HG03571 (cell line): ENCODE results near the gene CD151.
A peak's percentile ranks its signal among the peaks of the same experiment; 100 is the strongest.

ENCODE experiments used
- ATAC-seq: cut with Tn5 transposase; IDR thresholded peaks from one replicate; pipeline ENCODE4 v1.9.1; 2021; ENCODE audit not compliant: unreplicated experiment

CD151 gene

DNA sequence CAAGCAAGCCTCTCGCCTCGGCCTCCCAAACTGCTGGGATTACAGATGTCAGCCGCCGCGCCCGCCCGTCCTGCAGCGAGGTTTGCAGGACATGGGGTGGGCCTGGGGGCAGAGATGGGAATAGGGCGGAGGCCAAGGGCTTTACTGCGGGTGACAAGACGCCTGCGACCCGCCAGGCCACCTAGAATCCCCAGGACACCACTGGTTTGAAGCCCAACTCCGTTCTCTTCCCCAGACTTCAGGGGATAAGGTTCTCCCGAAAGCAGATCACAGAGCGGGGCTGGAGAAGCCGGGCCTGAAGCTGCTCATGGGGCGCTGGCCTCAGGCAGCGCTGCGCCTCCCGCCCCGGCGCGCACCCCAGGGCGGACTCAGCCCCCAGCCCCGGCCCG, 9.2 kb downstream of the CD151 start:
- ATAC-seq: peak; percentile 19

DNA sequence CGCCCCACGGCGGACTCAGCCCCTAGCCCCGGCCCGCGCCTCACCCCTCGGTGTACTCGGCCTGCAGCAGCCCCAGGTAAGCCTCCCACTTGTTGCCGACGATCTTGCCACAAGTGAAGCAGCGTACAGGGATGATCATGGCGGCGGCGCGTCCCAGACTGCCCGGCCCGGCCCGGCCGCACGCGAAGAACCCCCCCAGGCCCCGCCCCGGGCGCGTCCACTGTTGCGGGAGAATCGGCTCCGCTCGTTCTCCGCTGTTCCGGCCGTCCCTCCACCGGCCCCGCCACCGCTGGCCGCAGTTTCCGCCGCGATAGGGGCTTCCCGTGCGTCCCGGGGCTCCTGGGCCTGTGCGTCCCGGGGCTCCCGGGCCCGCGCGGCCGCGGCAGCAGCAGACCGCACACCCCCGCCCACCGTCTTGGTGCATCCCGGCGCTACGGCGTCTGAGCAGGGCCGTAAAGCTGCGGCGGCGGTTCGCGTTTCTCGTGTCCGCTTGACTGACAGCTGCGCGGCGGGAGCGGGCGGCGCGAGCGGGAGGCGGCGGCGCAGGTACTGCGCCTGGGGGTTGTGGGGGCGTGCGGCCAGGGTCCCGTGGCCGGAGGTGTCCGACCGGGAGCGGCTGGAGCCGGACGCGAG, 9.7 kb downstream of the CD151 start, which contains the start of the genes POLR2L and TSPAN4:
TSS of gene POLR2L (minus strand) at position 160 of the 633 bp plus-strand sequence. CDS start at position 139, 21 bp downstream.
TSS of gene TSPAN4 (plus strand) at position 483 of the 633 bp plus-strand sequence. CDS start 7,453 bp downstream, outside the sequence.
- ATAC-seq: peak; percentile 52

DNA sequence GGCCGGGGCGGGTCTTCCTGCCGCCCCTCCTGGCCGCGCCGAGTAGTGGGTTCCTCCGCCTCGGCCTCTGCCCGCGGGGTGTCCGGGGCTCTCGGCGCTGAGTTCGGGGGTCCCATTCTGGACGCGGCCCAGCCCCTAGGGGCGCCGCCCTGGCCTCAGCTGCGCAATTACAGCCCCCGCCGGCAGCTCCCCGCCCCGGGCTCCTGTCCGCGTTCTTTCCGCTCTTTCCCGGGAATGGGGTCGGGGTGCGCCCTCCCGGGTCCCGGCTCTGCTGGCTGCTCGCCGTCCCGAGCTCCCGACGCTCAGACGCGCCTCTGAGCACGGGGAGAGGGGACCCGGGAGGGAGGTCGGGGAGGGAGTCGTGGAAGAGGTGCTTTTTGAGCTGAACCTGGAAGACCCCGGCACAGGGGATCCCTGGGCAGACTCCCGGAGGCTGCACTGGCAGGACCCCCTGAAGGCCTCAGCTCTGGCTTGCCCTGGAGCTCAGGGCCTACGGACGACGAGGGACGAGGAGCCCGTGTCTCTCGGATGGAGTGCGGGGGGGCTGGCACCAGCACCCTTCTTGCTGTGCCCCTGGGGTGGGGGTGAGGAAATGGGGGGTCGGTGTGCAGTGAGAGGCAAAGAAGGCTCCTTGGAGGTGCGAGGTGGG, 10.5 kb downstream of the CD151 start:
- peak; percentile 3 for ATAC-seq

DNA sequence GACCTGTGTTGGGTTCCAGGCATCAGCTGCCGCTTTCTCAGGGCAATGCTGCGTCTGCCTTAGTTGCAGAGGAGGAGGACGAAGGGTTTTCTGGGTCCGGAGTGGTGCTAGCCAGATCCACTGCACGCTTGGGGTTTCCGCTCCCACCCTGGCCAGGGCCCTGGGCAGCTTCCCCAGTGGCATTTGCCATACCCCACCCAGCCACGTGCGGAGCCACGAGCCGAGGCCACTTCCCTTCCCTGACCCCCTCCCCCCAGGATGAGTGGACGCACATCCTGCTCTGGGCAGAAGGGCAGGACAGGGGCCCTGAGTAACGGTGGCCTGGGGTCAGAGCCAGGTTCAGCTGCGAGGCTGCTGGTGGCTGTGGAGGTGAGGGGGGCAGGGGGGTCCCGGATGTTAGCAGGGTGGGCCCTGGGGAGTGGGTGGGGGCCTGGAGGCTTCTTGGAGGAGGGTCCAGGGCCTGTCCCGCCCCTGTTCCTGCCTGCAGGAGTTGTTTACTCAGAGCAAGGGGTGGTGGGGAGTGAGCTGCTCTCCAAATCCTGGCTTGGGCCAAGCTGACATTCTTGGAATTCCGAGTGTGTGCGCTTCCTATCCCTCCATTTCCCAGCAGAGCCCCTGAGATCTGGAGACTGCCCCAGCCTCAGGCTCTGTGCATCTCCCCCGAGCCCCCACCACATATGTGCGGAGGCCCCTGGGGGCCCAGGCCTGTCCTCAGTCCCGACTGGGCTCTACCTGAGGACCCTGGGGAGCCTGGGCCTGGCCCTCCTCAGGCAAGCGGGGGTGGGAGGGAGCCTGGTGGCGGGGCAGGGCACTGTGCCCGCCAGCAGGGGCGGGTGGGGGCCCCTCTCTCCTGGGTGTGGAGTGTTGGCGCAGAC, 11.3 kb downstream of the CD151 start:
- no peak for ATAC-seq

DNA sequence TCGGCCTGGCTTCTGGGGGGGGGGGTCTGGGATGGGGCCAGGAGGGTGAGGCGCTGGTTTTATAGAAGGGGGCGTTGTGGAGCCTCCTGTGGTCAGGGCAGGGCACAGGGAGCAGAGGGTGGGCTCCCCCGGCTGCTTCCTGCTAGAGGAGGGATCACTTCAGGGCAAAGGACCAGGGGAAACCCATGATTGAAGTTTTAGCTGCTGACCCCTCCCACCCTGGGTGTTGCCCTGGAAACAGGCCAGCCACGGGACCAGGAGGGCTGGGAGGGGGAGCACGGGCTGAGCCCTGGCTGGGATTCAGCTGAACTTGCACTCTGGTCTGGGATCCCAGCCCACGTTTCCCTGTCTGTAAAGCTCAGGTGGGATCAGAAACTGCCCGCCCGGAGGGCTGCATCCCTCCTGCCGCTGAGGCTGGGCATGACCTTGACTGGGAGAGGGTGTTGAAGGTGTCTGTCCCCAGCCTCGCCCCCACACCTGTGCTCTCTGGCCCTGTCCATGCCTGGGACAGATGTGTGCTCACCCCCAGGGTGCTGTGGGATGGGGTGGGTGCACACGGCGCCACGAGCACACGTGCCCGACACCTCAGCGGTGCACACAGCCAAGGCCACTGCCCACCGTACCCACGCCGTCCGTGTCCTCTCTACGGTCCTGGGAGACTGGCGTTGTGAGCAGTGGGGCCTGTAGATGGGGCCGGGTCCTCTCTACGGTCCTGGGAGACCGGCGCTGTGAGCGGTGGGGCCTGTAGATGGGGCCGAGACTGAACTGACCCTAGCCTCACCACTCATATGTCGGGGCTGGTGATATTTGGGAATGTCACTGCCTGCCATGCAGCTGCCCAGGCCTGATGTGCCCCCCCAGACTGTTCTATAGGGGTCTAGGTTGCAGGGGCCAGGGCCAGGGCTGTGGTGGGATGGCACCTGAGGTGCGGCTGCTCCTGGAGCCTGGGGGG, 12.2 kb downstream of the CD151 start:
- no peak for ATAC-seq

DNA sequence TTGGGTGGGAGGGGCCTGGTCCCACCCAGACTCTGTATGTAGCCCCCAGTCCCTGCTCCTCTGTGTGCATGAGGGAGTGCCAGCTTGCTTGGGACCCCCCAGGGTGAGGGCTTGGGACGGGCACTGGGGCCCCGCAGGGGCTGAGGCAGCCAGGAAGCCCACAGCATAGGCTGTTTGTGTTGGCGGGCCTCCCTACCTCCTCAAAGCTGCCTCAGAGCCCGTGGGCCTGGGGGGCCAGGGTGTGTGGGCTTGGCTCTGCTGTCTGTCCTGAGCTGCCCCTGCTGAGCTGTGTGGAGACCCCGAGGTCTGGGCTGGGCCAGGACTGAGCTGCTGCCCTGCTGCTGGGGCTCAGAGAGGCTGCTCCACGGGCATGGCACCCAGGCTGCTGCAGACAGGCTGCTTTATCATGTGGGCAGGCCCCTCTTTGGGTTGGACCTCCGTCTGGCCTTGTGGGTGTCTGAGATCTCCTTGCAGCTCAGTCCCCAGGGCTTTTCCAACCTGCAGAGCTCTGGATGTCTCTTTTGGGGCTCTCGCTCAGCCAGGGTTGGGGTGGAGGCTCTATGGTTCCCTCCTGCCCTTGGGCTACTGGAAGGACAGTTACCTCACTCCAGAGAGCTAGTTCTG, 13.2 kb downstream of the CD151 start:
- no peak for ATAC-seq

DNA sequence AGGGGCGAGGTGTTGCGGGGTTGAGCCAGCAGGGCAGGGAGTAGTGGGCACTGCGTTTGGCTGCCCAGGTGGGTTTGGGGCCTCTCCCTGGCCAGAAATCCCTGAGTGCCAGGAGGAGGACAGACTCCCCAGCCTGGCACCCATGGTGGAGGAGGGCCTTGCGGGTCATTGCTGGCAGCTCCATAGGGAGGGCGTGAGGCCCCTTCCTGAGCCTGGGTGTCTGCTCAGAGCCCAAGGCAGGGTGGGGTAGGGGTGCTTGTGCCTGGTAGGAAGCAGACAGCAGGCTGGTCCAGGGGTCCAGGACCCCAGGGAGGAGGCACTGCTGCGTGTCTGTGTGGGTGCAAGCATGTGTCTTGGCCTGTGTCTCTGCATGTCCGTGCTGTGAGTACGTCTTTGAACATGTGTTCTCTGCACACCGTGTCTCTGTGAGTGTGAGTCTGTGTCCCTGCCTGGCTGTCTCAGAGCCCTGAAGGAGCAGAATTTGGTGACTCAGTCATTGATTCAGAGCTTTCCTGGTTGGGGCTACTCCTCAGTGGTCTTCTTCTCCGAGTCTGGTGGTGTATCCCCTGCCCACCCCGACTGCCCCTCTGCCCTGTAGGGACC, 13.8 kb downstream of the CD151 start:
- no peak for ATAC-seq

DNA sequence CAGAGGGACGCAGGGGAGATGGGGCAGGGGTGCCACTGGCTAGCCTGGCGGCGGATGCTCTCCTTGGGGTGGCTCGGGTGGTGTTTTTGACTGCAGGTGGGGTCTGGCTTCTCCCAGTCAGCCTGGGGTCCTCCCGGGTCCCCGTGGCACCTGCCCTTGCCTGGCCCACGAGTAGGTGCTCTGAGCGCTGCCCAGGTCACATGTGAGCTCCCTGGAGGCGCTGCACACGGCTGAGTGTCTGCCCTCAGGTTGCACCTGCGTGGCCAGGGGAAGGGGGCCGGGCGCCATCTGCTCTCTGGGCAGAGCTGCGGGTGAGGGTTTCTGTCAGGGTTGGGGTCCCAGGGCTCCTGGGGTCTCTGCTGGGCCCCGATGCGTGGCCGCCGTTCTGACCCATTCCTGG, 15.1 kb downstream of the CD151 start:
- no peak for ATAC-seq

DNA sequence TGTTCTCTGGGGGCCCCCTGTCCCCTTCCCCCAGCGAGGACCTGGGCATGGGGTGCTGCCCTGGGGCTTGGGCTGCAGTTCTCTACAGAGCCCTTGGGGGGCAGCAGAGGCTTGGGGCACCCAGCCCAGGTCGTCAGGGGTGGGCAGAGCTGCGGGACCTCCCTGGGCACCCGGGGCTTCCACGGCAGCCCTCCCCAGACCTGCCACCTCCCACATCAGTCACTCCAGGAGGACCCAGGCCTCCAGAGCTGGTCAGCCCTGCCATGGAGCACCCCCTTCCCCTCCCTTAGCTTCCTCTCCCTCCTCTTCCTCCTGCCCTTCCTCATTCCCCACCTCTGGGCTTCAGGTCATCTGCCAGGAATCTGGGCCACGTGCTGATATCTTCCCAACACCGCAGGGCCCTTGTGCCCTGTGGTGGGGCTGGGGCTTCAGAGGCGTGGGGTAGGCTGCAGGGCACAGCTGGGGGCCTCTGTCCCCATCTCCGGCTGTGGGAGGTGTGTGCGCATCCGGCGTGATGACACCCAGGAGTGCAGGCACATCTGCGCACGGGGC, 15.7 kb downstream of the CD151 start:
- ATAC-seq: no peak

DNA sequence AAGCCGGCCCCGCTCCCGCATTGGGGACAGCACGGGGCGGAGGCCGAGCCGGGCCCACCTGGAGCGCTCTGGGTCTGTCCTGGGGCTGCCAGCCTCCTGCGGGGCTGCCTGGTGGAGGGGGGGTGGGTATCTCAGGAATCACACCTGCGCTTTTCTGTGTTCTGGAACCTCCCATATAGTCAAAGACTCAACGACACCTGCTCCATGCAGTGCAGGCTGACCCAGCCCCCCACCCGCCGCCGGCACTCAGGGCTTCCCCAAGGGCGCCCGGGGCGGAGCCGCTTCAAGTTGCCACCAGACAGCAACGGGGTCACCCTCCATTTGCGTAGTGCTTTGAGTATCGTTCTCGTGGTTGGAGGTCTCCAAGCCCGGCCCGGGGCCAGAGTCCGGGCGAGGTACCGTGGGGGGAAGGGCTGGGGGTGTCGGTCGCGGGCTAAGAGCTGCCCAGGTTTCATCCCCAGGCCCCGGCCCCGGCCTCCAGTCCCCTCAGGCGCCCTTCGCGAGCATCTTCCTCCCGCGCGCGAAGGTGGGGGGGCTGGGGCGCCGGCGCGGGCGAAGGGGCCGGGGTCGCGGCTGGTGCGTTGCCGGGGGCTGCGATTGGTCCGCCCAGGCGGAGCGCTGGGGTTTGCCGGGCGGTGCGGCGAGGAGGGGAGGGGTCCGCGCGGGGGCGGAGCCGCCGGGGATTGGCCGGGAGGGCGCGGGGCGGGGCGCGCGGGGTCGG, 16.5 kb downstream of the CD151 start:
- ATAC-seq: no peak

DNA sequence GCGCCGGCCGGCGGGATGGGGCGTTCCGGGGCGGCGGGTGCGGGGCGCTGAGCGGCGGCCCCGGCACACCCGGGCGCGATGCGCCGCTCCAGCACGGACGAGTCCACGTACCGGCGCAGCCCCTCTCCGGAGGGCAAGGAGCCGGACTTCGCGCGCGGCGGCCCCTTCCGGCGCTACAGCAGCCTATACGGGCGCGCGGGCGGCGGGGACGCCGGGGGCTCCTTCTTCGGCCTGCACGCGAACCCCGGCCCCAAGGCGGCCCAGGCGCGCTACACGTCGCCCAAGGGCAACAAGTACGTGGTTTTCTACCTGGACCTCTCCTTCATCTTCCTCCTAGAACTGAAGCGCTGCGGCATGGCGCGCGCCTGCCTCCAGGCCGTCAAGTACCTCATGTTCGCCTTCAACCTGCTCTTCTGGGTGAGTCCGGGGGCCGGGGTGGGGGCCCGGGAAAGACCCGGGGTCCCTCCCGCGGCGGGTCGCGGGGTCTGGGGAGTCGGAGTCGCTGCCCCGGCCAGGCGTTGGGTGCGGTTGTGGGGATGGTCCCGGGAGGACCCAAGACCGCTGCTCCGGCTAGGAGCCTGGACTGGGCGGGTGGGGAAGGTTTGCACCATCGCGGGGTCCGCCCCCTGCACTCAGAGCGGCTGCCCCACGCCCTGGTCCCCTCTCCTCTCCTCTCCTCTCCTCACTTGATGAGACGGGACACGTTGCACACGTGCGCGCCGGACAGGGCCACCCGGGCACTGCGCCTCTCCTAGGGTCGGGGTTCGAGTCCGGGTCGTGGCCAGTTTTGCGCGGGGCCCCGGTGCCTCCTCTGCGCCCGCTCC, 17.4 kb downstream of the CD151 start:
- ATAC-seq: no peak

DNA sequence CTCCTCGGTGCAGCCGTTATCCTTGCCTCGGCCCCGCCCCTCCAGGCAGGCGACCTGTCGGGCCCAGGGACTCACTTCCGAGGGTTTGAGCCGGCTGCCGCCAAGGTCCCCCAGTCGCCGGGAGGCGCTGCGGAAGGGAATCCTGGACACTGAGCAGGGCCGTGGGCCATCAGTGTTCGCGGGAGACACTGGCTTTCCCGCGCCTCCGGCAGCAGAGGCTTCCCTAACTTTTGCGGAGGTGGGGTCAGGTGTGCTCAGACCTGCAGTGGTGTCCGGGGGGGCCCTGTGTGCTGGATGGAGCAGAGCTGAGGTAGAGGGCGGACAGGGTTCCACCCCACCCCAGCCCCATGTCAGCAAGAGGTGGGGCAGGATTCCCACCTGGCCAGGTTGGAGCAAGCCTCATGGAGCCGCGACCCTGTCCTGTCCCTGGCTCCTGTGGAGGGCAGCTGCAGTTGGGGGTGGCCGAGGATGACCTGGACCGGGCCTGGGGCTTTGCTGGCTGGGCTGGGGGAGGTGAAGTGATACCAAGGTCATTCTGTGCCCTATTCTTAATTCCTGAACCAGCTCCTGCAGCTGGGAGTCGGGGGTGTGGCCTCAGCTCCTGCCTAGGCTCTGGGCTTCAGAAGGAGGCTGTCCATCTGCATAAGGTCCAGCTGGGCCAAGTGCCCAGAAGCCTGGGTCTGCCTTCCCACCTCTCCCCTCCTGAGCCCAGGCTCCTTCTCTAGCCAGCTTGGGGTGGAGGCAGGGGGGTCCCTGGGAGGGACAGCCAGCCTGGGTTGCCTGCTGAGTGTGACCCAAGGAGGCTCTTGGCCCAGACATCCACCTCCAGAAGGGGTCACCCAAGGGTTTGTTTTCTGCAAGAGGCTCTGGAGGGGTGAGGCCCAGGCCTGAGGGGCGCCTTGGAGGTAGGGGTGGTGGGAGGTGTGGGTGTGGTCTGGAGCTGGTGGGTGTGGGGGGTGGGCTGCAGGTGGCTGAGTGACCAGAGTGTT, 18.3 kb downstream of the CD151 start:
- ATAC-seq: no peak

DNA sequence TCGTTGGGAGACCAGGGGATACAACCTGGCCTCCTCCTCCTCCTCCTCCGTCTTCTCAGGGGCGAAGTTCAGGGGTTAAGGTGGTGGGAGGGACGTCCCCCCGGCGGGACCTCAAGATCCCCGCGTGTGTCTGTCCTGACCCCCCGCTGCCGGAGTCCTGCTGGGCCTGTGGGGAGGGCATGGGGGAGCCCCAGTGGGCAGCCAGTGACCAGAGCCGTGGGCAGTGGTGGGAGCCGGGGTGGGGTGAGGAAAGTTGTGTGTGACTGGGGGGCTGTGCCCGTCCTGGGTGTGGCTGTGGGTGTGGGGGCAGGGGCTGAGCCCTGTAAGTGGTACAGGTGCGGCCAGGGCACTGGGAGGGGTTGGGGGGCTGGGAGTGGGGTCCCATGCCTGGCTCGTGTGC, 20.0 kb downstream of the CD151 start:
- no peak for ATAC-seq

DNA sequence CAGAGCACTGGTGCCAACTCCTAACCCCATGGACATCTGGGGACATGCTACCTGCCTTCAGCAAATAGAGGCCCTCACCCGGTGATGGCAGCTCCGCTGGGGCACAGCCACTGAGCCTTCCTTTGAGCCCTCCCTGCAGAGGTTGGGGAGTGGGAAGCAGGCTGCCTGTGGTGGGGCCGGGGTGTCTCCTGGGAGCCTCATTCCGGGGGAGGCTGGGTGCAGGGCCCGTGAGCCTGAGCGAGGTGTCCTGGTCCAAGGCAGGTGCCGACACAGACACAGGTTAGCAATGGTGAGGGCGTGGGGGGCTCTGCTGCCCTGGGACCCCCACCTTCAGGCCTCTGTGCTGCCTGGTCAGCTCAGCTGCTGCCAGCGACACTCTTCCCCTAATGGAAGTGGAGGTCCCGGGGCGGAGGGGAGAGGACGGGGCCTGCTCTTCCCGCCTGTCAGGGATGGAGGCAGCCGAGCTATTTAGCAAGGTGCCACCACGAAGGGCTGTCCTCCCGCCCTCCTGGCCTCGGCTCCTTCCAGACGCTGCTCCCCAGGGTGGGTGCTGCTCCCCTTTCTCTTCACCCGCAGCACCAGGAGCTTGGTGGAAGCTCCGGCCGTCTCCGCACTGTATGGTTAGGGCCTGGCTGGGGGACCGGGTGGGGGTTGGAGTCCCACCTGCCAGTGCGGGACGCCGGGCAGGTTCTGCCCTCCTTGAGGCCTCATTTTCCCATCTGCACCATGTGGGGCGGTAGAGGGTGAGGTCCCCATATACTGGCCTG, 21.1 kb downstream of the CD151 start:
- ATAC-seq: no peak

DNA sequence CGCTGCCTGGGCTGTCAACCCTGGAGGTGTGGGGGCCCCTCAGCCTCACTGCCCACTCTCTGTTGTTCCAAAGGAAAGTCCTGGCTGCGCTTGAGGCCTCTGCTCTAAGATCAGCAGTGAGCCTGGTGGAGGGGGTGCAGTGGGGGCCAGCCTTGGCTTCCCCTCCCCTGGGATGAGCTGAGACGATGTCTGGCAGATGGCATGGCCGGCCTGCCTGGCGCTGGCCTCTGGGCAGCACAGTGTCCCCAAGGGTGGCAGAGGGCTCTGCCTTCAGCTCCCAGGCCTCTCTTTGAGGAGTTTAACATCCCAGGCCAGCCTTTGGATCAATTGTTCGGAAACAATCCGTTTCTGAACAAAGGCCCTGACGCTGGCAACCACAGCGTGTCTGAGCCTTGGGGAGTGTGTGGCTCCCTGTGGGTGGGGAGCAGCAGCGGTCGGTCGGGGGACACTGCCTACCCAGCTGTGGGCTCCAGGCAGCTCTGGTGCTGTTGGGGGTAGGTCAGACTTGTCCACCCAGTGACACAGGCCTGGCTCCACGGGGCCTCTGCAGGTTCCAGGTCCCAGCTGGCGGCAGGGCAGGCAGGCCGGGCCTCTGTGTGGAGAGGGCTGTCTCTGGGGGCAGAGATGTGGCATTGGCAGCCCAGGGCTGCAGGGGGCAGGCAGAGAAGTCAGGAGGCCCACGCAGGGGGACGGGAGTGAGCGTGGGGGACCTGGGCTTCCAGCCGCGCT, 22.0 kb downstream of the CD151 start:
- no peak for ATAC-seq
